IPS DF 4.7 (cell line): ENCODE measurements around the gene SLC6A6.
"Not testable (repeated sequence)": the region's sequence is repeated elsewhere in the genome, so short reads cannot be mapped to it uniquely, and the experiment has no call there.

Experiments used
- DNase-seq: peaks from one replicate; pipeline ENCODE4 v3.0.0-alpha.2; 2013; ENCODE audit warnings: low spot score; ENCODE audit errors: extremely low read depth

Gene SLC6A6

DNA sequence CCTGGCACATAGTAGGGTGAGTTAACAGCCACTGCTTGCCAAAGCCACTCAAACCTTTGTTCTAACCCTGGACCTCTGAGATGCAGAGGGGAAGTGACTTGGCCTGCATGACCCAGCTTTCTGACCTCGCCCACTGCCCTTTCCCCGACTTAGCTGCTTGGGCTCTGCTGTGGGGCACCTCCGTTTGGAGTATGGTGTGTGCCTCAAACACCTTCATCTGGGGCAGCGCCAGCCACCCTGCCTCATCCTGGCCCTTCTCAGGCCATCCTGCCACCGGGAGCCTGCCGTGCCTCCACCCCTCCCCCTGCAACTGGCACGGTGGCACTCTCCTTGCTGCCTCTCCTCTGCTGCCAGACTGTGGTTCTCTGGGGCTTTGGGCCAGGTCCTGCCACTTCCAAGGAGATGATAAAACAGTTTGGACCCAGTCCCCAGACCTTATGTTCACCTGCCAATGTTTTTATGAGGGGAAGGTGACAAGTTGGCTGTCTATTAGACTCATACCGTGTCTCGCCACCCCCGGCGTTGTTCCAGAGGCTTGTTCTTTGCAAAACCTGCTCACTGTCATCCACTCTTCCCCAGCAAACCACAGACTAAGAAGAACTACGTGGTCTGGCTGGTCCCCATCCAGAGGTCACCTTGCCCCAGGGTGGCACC is 32.2 kb downstream of the SLC6A6 start:
- no peak for DNase-seq

DNA sequence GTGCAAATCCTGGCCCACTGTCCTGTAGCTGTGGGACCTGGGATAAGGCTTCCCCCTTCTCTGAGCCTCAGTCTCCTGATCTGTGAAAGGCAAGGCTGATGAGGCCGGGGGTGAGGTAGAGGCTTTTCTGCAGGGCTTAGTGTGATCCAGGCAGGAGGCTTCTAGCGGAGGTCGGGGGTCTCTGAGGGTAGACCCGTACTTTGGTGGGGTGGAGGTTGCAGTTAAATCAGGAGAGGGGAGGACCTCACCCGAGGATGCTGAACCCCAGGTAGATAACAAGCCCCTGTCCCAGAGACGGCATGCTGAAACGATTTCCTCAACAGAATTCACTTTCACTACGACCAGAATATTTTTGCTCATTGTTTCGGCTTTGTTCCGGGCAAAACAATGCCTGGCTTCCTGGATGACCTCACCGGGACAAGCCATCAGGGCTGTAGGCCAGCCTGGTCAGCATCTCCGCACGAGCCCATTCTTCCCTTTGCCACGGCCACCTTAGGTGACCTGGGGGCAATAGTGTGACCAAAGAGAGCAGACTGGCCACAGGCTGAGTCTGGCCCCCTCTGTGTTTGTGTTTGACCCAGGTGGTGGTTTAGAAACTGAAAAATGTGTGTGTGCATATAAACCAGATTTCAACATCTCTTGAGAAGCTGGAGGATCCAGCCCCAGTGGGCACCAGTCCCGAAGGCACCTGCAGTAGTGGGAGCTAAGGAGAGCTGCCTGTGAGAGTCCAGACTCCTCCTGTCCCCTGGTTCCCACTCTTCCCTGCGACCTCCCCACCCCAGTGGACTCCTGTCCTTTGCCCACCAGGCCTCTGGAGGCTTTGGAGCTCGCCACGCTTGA is 33.0 kb downstream of the SLC6A6 start:
- DNase-seq = no peak

- no peak for DNase-seq
Measured at GRCh38 chr3:14436954-14437281, 34.5 kb downstream of the SLC6A6 start.

GRCh38 chr3:14437705-14438104 is 35.3 kb downstream of the SLC6A6 start:
- DNase-seq = not testable (repeated sequence)

DNA sequence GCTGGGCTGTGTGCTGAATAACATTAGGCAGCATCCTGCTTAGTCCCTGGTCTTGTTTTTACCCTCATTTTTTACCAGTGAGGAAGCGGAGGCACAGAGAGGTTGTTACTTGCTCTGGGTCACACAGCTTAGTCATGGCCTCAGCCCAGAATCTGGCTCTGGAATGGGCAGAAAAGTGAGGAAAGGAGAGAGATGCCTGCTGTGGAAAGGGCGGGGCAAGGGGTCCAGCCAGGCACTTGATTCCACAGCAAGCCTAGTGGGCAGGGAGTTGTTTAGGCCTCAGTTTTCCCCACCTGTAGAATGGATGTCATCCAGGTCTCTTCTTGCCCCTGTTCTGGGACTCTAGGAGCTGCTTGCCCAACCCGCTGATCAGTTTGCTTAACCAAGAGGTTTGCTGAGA is 35.9 kb downstream of the SLC6A6 start:
- no peak for DNase-seq

- DNase-seq = no peak
Measured at GRCh38 chr3:14438929-14439328, 36.5 kb downstream of the SLC6A6 start.

DNA sequence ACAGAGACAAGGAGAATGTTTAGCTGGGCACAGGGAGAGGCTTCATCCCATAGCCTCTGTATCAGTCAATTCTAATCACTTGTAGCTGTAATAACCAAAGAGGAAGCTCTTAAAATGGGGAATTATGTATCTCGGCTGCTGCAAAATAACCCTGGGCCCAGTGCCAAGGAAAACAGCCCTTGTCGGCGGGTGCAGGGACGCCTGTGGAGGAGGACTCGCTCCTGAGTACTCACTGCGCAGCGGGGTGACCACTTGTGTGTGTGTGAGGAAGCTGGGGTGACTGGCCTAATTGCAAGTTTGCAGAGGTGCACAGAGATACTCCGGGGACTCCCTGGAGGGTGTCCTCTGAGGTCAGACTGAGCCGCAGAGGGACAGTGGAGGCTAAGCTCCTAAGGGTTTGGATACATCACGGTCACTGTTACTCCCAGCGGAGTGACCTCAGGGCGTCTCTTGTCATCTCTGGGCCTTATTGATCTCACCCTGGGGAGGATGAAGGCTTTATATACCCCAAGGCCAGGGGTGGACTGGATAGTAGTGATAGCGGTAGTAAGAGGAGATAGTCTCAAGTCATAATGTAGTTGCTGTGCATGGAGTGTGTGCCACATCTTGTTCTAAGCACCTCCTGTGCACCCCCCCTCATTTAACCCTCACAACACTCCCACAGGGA is 37.2 kb downstream of the SLC6A6 start:
- DNase-seq = no peak

- no peak for DNase-seq
Measured at GRCh38 chr3:14440168-14440518, 37.7 kb downstream of the SLC6A6 start.

- DNase-seq = no peak
Measured at GRCh38 chr3:14440531-14441239, 38.3 kb downstream of the SLC6A6 start.

DNA sequence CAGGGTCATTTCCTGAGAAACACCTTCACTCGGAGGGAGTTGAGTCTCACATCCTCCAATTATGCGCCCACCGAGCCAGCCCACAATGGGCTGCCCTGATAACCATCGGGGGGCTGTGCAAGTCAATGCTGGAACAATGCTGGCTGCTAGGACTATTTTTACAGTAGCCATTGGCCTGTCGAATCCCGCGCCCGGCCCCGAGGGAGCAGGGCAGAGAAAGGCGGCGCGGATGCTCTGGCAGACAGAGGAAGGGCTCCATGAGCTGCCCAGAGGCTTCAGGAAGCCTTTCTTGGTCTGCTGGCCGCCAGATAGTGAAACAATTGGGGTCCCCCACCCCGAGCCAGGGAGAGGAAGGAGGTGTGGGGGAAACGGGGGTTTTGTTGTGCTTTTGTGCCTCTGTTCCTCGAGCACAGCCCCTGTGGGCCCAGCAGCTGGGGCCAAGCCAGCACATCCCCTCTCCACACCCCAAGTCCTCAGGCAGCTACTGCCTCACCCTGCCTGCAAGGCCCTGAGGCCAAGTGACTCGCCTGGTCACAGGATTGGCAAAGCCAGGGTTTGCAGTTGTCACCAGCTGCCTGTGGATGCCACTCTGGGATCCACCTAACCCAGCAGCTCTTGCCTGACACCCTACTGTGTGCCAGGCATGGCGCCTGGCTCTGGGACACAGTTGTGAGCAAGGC is 39.0 kb downstream of the SLC6A6 start:
- no peak for DNase-seq

DNA sequence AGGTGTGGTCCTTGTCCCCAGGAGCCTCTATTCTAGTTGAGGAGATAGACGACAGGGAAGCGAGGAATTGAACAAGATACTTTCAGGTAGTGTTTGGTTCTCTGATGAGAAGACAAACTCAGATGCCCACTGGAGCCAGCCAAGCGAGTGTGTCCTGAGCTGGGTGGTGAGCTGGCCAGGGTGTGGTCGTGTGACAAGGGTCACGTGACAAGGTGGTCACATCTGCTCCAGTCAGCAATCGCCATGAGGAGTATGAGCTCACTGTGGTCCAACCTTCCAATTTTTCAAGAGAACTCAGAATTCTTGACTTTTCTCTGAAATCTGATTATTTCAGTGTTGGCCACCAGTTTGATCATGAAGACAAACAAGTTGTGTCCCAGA is 39.5 kb downstream of the SLC6A6 start:
- no peak for DNase-seq

DNA sequence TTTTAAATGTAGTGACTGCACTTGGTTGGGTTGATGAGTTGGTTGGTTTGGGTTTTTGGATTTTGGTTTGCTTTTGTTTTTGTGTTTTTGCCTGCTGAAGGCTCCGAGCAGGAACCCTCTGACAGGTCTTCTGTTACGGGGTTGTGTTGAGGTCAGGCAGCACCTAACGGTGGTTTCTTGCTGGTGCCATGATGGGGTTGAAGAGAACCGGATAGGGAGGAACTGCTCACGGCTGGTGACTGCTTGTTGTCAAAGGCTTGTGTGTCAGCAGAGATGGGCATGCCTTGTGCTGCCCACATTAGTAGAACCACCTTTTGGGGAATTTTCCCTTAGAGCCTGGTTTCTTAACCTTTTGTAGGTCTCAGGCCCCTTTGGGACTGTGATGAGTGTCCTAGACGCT is 42.0 kb downstream of the SLC6A6 start:
- no peak for DNase-seq

- DNase-seq = no peak
Measured at GRCh38 chr3:14445773-14446172, 43.4 kb downstream of the SLC6A6 start.

GRCh38 chr3:14446988-14447570 is 44.7 kb downstream of the SLC6A6 start:
- no peak for DNase-seq

- no peak for DNase-seq
Measured at GRCh38 chr3:14448063-14448462, 45.7 kb downstream of the SLC6A6 start.

DNA sequence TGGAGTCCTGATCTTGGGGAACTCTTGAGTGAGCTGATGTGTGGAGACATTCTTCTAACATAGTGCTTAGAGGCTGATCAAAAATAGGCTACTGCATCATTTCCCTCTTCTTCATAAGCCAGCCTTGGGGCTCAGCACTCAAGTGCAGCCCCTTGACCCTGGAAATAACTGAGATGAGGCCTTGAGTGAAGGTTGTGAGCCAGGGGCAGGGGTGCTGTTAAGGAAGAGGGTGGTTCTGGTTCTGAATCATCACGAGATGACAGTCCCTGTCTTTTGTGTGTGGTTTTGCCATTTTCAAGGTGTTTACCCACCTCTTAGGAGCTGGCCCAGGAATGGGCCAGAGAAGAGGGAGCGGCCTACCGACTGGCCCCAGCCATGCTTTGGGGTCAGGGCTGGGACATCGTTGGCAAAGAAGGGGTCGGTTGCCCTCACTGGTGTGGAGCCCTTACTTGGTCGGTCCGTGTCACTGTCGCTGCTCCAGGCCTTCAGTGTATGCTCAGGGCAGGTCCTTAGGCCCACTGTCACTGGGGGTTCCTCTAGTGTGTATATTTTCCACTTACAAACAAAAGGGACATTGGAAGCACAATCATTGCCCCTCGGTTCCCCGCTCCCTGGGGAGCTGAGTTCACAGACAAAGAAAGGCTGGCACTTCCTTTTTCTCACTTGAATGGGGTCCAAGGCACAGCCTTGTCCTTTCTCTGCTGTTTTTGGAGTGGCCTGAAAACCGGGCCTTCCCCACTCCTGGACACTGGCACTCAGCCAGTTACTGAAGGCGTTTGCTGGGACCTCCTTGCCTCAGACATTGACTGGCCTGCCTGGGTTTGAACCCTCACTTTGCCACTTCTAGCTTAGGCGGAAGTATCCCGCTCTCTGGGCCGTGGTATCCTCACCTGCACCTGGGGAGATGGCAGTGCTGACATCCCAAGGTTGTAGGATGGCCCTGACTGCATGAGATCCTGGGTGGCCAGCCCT is 46.6 kb downstream of the SLC6A6 start:
- DNase-seq = no peak

- DNase-seq = no peak
Measured at GRCh38 chr3:14450506-14450905, 48.1 kb downstream of the SLC6A6 start.

GRCh38 chr3:14450922-14451606 is 48.7 kb downstream of the SLC6A6 start:
- DNase-seq = no peak
